Peyer's patch (tissue), 4 donors: ENCODE data around the gene PCDH12. TPM values are rescaled to one million over a fixed set of nuclear protein-coding genes. Genes with fewer than 3 reads are reported as not detected.

Experiments
- DNase-seq, 3 donors: peaks; one replicate each; pipeline ENCODE4 v3.0.0-alpha.2; 2017 to 2019
- H3K27ac ChIP-seq, 4 donors: fragments of 200-600 bp; sonication (generic); one replicate each; pipeline ENCODE4 v1.5.1; 2016 to 2019
- H3K27me3 ChIP-seq, 2 donors: fragments of 200-600 bp; sonication (generic); one replicate each; pipeline ENCODE4 v1.5.1; 2019
- H3K36me3 ChIP-seq, 3 donors: fragments of 200-600 bp; sonication (generic); one replicate each; pipeline ENCODE4 v1.5.1; 2016 to 2019
- H3K4me1 ChIP-seq, 4 donors: fragments of 200-600 bp; sonication (generic); one replicate each; pipeline ENCODE4 v1.5.1; 2016 to 2019
- H3K4me3 ChIP-seq, 4 donors: fragments of 200-600 bp; sonication (generic); 1 replicate in 3 of 4; 2 replicates in 1 of 4; pipeline ENCODE4 v1.5.1; 2016 to 2019; ENCODE audit warnings: mild to moderate bottlenecking in 1 of 4
- H3K9me3 ChIP-seq, 4 donors: fragments of 200-600 bp; sonication (generic); one replicate each; pipeline ENCODE4 v1.5.1; 2016 to 2019; ENCODE audit warnings: mild to moderate bottlenecking in 1 of 4
- CTCF ChIP-seq, 6 experiments: fragments of 450-650 bp in 4 of 6; fragments of 200-600 bp in 2 of 6; sonication (generic) in 1 of 6; IDR thresholded peaks; one replicate each; pipeline ENCODE4 v1.5.1; 2017 to 2019; ENCODE audit warnings: antibody characterized with exemption in 6 of 6, mild to moderate bottlenecking in 3 of 6, moderate library complexity in 1 of 6
- POLR2A ChIP-seq, 2 donors: fragments of 450-650 bp; IDR thresholded peaks; one replicate each; pipeline ENCODE4 v1.5.1; 2017; ENCODE audit warnings: antibody characterized with exemption in 2 of 2, mild to moderate bottlenecking in 2 of 2, moderate library complexity in 2 of 2
- total RNA-seq, 4 donors: library from RNA; depleted of rRNA; stranded (reverse); fragments of >200 nt; gene quantifications; one replicate each; pipeline ENCODE4 v1.1.0, GENCODE V29; 2016

Gene PCDH12
- total RNA-seq, 4 donors from 2014 or later = 0.53 to 1.7 (median 1.1) TPM

GRCh38 chr5:141898448-141899049 is 59.5 kb downstream of the PCDH12 start:
- DNase-seq = no peak
- no peaks in the 10 kb centered on the region for H3K36me3 ChIP-seq
- no peaks in the 10 kb centered on the region for H3K27me3 ChIP-seq
- no peak overlapping the region for H3K4me3 ChIP-seq
- H3K27ac ChIP-seq = no peak overlapping the region
- no peaks in the 10 kb centered on the region for H3K9me3 ChIP-seq
- TF ChIP-seq POLR2A (IDR thresholded peaks at IDR 0.05) (no peak), CTCF (IDR thresholded peaks at IDR 0.05) (no peak)
- H3K4me1 ChIP-seq = no peaks in the 10 kb centered on the region

DNA sequence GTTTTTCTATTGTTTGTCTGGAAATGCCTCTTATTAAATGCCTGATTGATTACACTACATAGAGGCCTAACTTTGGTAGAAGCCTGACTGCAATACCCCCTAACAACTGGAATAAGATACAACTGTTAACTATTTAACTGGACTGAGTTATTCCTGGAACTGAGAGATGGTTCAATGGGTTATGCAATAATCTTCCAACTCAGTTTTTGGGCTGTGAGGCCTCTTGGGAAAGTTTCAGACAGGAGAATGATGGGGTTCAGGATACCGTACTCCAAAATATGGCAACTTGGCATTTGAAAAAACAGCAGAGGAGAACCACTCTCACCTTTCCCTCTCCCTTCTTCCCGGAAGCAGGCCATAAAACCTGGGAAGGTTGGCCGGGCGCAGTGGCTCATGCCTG is 60.6 kb downstream of the PCDH12 start:
- Histone ChIP-seq H3K27ac (no peak overlapping the region), H3K4me1 (no peaks in the 10 kb centered on the region), H3K4me3 (no peak overlapping the region), H3K36me3 (no peaks in the 10 kb centered on the region), H3K9me3 (no peaks in the 10 kb centered on the region), H3K27me3 (no peaks in the 10 kb centered on the region)
- no peak for DNase-seq
- TF ChIP-seq CTCF (IDR thresholded peaks at IDR 0.05) (no peak), POLR2A (IDR thresholded peaks at IDR 0.05) (no peak)

Other genes starting within 250 kb of the PCDH12 start
- gene PCDH1, start 79.8 kb downstream of the PCDH12 start, total RNA-seq = 100 to 1,000 TPM in 3 of 4 donors, 10 to 100 TPM in 1; 64.4 to 169 (median 164) TPM
- gene DELE1, start 34.3 kb downstream of the PCDH12 start, total RNA-seq = 100 to 1,000 TPM in 2 of 4 donors, 10 to 100 TPM in 2; 76.0 to 144 (median 96.0) TPM
- 10 to 100 TPM; 20.6 to 37.8 (median 34.6) TPM for gene RNF14, start 10.9 kb upstream of the PCDH12 start, total RNA-seq
- gene GNPDA1, start 54.8 kb upstream of the PCDH12 start, total RNA-seq = 10 to 100 TPM; 14.9 to 31.9 (median 23.5) TPM
- gene NDFIP1, start 150.6 kb upstream of the PCDH12 start, total RNA-seq = 100 to 1,000 TPM in 2 of 4 donors, 10 to 100 TPM in 2; 30.5 to 112 (median 93.0) TPM